Measurements from ENCODE around the gene ZNF438.

The ZNF438 gene

DNA sequence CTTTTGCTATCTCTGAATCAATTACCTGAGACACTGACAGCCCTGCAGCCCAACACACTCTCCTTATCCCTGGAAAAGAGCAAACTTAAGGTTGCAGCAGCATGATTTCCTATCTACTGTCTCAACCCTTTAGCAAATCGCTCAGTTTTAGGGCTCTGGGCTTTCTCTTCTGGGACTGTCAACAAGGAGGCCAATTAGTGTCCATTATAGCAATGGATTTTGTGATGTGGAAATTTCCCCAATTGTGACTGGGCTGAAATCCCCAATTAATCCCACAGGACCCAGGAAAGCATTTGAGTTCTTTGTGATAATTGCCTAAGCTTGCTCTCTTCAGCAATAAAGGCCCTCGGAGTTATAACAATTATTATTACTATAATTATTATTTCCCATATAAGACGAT is 197.0 kb downstream of the ZNF438 start:
- H3K4me1 ChIP-seq (ENCODE audit: control insufficient read depth, insufficient read depth, low read length, unreplicated experiment): peaks cover 6% of the 10 kb centered on the region
- H3K4me3 ChIP-seq (ENCODE audit: low read depth, low read length): no peak overlapping the region
- no peaks in the 10 kb centered on the region for H3K27me3 ChIP-seq (ENCODE audit: insufficient read depth, low read length)
- H2AFZ ChIP-seq (ENCODE audit: low read length, unreplicated experiment): no peak overlapping the region
- H3K36me3 ChIP-seq (ENCODE audit: insufficient read depth, low read length): no peaks in the 10 kb centered on the region
- H3K79me2 ChIP-seq (ENCODE audit: control insufficient read depth, insufficient read depth, low read length, unreplicated experiment): no peaks in the 10 kb centered on the region
- no peak overlapping the region for H3K27ac ChIP-seq (ENCODE audit: low read depth, low read length)

DNA sequence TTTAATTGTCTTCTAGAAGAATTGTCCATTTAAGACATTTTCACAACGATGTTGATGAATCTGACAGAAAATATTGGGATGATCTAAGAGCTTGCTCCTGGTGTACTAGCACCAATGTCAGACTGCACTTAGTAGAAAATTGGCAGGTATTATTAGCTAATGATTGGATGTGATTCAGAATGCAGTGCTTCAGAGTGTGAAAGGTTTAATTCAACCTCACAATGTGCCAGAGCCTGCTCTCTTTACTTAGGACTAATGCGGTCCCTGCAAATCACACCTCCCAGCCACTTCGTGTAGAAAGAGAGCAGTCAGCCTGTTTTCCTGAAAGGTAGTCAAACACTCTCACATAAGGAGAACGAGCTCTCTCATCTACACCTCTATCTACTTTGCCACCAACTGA is 197.5 kb downstream of the ZNF438 start:
- H3K79me2 ChIP-seq (ENCODE audit: control insufficient read depth, insufficient read depth, low read length, unreplicated experiment): no peaks in the 10 kb centered on the region
- H2AFZ ChIP-seq (ENCODE audit: low read length, unreplicated experiment): no peak overlapping the region
- H3K36me3 ChIP-seq (ENCODE audit: insufficient read depth, low read length): no peaks in the 10 kb centered on the region
- H3K27ac ChIP-seq (ENCODE audit: low read depth, low read length): no peak overlapping the region
- no peak overlapping the region for H3K4me3 ChIP-seq (ENCODE audit: low read depth, low read length)
- peaks cover 11% of the 10 kb centered on the region for H3K4me1 ChIP-seq (ENCODE audit: control insufficient read depth, insufficient read depth, low read length, unreplicated experiment)
- H3K27me3 ChIP-seq (ENCODE audit: insufficient read depth, low read length): no peaks in the 10 kb centered on the region

GRCh38 chr10:30833628-30833970 is 198.1 kb downstream of the ZNF438 start:
- H3K27me3 ChIP-seq (ENCODE audit: insufficient read depth, low read length): no peaks in the 10 kb centered on the region
- H3K4me1 ChIP-seq (ENCODE audit: control insufficient read depth, insufficient read depth, low read length, unreplicated experiment): peaks cover 12% of the 10 kb centered on the region
- H2AFZ ChIP-seq (ENCODE audit: low read length, unreplicated experiment): no peak overlapping the region
- no peak overlapping the region for H3K4me3 ChIP-seq (ENCODE audit: low read depth, low read length)
- no peak overlapping the region for H3K27ac ChIP-seq (ENCODE audit: low read depth, low read length)
- H3K36me3 ChIP-seq (ENCODE audit: insufficient read depth, low read length): no peaks in the 10 kb centered on the region
- no peaks in the 10 kb centered on the region for H3K79me2 ChIP-seq (ENCODE audit: control insufficient read depth, insufficient read depth, low read length, unreplicated experiment)

DNA sequence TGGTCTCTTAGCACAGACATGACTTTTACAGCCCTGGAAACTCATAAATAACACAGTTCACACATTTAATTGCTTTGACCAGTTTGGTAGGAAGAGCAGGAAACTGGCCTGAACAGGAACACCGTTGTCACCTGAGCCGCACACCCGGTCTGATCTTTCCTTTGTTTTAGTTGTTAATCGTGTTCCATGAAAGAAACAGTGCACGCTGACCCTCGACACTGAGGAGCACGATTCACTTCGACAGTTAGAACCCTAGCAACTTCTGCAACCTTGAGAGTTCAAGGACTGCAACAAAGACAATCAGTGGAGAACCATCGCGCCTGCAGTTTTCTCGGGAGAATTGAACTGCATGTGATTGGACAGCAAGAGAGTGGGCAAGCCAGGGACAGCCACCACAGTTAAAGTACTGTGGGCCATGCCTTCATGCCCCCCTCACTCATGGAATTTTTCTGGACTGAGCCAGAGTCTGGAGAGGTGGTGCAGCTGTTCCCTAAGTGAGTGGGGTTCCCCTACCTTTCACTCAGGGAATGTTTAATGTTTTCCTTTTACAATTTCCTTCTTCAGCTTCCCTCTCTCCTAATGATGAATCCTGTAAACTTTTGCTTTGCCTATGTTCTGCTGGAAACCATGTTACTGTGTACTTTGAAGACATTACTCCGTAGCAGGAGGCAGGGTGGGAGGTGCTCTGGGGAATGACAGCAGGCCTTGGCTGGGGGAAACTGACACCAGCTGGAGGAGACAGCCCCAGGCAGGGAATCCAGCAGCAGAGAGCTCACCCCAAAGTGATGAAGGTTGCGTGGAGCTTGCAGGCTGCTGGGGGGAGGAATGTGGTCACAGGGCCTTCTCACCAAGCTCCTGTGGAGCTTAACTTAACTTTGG is 198.7 kb downstream of the ZNF438 start:
- H3K79me2 ChIP-seq (ENCODE audit: control insufficient read depth, insufficient read depth, low read length, unreplicated experiment): no peaks in the 10 kb centered on the region
- H3K36me3 ChIP-seq (ENCODE audit: insufficient read depth, low read length): no peaks in the 10 kb centered on the region
- no peak overlapping the region for H3K4me3 ChIP-seq (ENCODE audit: low read depth, low read length)
- peaks cover 12% of the 10 kb centered on the region for H3K4me1 ChIP-seq (ENCODE audit: control insufficient read depth, insufficient read depth, low read length, unreplicated experiment)
- no peaks in the 10 kb centered on the region for H3K27me3 ChIP-seq (ENCODE audit: insufficient read depth, low read length)
- no peak overlapping the region for H2AFZ ChIP-seq (ENCODE audit: low read length, unreplicated experiment)
- no peak overlapping the region for H3K27ac ChIP-seq (ENCODE audit: low read depth, low read length)

DNA sequence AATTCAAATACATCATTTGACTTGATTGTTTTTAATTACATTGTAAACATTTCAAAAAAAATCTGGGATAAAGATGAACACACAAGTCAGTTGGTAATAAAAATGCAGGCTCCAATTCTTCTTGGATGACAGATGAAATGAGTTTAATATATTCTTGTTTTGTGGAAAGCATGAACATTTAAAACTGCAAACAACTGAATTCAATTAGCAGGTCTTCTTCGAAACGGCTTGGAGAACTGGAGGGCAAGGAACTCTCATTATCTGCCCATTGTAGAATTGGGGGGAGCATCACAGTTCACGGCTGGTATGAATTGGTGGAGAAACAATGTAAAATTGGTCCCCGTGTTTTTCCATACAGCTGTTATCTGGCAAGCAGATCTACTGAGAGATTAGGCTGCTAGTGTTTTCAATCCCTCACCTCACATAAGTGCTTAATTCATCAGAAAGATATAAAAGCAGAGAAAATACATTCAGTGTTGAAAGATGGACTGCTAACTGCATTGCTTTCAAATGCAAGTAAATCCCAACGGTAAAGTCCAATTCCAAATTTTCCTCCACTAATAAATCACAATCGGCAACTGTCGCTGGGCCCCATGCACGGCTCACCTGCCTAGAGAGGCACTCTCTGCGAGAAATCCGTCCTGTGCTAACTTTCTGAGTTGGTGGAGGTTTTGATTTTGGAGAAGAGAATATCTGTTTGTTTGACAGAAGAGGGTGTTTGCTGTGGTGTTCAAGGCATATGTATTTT is 199.5 kb downstream of the ZNF438 start:
- Histone ChIP-seq H2AFZ (ENCODE audit: low read length, unreplicated experiment) (no peak overlapping the region), H3K4me3 (ENCODE audit: low read depth, low read length) (no peak overlapping the region), H3K27me3 (ENCODE audit: insufficient read depth, low read length) (no peaks in the 10 kb centered on the region), H3K4me1 (ENCODE audit: control insufficient read depth, insufficient read depth, low read length, unreplicated experiment) (peaks cover 12% of the 10 kb centered on the region), H3K79me2 (ENCODE audit: control insufficient read depth, insufficient read depth, low read length, unreplicated experiment) (no peaks in the 10 kb centered on the region), H3K27ac (ENCODE audit: low read depth, low read length) (no peak overlapping the region), H3K36me3 (ENCODE audit: insufficient read depth, low read length) (no peaks in the 10 kb centered on the region)

DNA sequence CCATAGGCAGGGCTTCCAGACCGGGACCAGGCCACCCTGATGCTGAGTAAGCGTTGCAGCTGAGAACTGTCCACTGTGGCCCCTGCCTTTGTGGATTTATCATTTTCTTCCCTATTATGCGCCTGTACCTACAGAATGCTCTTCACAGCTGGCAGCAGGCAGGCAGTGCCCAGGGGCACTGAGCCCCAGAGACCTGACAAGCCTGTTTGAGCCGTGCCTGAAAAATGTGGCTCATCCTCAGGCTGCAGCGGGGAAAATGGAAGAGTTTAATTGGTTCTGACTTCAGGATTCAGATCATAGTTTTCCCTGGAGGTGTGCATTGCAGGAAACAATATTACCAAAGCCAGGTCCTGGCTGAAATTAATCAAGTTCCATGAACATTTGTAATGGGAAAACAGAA is 200.2 kb downstream of the ZNF438 start:
- Histone ChIP-seq H2AFZ (ENCODE audit: low read length, unreplicated experiment) (no peak overlapping the region), H3K27me3 (ENCODE audit: insufficient read depth, low read length) (no peaks in the 10 kb centered on the region), H3K4me1 (ENCODE audit: control insufficient read depth, insufficient read depth, low read length, unreplicated experiment) (peaks cover 12% of the 10 kb centered on the region), H3K27ac (ENCODE audit: low read depth, low read length) (no peak overlapping the region), H3K79me2 (ENCODE audit: control insufficient read depth, insufficient read depth, low read length, unreplicated experiment) (no peaks in the 10 kb centered on the region), H3K36me3 (ENCODE audit: insufficient read depth, low read length) (no peaks in the 10 kb centered on the region), H3K4me3 (ENCODE audit: low read depth, low read length) (no peak overlapping the region)

DNA sequence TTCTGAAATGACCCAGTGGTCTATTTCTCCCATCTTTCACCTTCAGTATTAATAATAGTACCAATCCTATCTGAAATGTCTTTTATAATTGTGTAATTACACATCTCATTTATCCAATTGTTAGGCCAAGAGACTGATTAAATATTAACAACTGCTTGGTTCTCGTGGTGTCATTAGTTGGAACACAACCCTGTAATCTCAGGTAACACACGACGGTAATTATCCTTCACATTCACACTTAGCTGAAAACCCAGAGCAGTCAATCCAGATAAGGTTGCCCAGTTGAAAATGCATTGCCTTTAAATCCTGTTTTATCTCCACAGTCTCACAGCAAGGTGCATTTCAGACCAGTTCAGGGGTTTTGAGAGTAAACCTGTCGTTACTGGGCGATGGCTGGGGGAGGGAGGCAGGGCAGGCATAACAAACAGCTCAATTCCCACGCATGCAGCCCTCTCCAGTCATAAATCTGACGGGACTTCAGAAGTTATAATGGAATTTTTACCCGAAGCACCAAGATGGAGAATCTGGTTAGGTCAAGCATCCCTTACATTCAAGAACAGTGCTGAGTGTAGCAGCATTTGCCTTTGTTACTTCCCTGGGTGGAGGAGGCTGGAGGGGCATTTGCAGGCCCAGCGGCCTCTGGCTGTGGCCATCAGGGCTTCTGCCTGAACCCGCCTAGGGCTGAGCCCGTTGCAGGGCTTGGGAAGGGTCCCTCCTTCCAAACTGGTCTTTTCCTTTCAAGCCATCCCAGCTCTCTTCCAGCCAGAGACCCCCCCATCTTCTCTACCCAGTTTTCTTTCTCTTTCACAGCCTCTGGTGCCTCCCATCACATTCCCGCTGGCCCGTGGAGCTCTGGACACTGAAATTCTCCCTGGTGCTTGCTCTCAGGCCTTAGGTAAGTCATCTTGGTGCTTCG is 201.1 kb downstream of the ZNF438 start:
- H3K4me3 ChIP-seq (ENCODE audit: low read depth, low read length): no peak overlapping the region
- peaks cover 12% of the 10 kb centered on the region for H3K4me1 ChIP-seq (ENCODE audit: control insufficient read depth, insufficient read depth, low read length, unreplicated experiment)
- no peaks in the 10 kb centered on the region for H3K79me2 ChIP-seq (ENCODE audit: control insufficient read depth, insufficient read depth, low read length, unreplicated experiment)
- no peaks in the 10 kb centered on the region for H3K36me3 ChIP-seq (ENCODE audit: insufficient read depth, low read length)
- H3K27me3 ChIP-seq (ENCODE audit: insufficient read depth, low read length): no peaks in the 10 kb centered on the region
- H3K27ac ChIP-seq (ENCODE audit: low read depth, low read length): no peak overlapping the region
- H2AFZ ChIP-seq (ENCODE audit: low read length, unreplicated experiment): no peak overlapping the region

- Histone ChIP-seq H3K79me2 (ENCODE audit: control insufficient read depth, insufficient read depth, low read length, unreplicated experiment) (no peaks in the 10 kb centered on the region), H3K4me3 (ENCODE audit: low read depth, low read length) (no peak overlapping the region), H3K27me3 (ENCODE audit: insufficient read depth, low read length) (no peaks in the 10 kb centered on the region), H3K27ac (ENCODE audit: low read depth, low read length) (no peak overlapping the region), H2AFZ (ENCODE audit: low read length, unreplicated experiment) (no peak overlapping the region), H3K36me3 (ENCODE audit: insufficient read depth, low read length) (no peaks in the 10 kb centered on the region), H3K4me1 (ENCODE audit: control insufficient read depth, insufficient read depth, low read length, unreplicated experiment) (peaks cover 12% of the 10 kb centered on the region)
Measured at GRCh38 chr10:30829901-30830300, 201.8 kb downstream of the ZNF438 start.

GRCh38 chr10:30828680-30829079 is 203.0 kb downstream of the ZNF438 start:
- no peaks in the 10 kb centered on the region for H3K27me3 ChIP-seq (ENCODE audit: insufficient read depth, low read length)
- no peak overlapping the region for H2AFZ ChIP-seq (ENCODE audit: low read length, unreplicated experiment)
- H3K4me1 ChIP-seq (ENCODE audit: control insufficient read depth, insufficient read depth, low read length, unreplicated experiment): peaks cover 12% of the 10 kb centered on the region
- no peak overlapping the region for H3K4me3 ChIP-seq (ENCODE audit: low read depth, low read length)
- H3K27ac ChIP-seq (ENCODE audit: low read depth, low read length): no peak overlapping the region
- H3K36me3 ChIP-seq (ENCODE audit: insufficient read depth, low read length): no peaks in the 10 kb centered on the region
- H3K79me2 ChIP-seq (ENCODE audit: control insufficient read depth, insufficient read depth, low read length, unreplicated experiment): no peaks in the 10 kb centered on the region

DNA sequence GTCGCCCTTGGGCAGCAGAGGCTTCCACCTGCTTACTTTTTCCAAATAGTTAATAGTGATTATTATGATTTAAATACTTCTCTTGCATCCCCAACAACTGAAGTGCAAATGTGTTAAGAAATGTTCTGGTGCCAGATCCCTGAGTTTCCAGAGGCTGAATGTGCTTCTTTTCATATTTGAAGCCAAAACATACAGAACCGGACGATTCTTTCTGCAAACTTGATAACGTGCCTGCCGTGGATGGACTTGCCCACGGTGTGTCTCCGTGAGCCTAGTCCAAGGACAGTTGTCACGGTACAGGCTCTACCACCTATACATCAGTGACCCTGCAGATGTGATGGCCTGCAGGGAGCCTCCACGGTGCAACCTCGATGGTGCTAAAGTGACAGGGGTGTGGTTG is 203.5 kb downstream of the ZNF438 start:
- H3K79me2 ChIP-seq (ENCODE audit: control insufficient read depth, insufficient read depth, low read length, unreplicated experiment): no peaks in the 10 kb centered on the region

More for the DNA sequence above, 203.5 kb downstream of the ZNF438 start:
- H3K27ac ChIP-seq (ENCODE audit: low read depth, low read length): no peak overlapping the region
- no peak overlapping the region for H2AFZ ChIP-seq (ENCODE audit: low read length, unreplicated experiment)
- no peaks in the 10 kb centered on the region for H3K27me3 ChIP-seq (ENCODE audit: insufficient read depth, low read length)
- no peaks in the 10 kb centered on the region for H3K36me3 ChIP-seq (ENCODE audit: insufficient read depth, low read length)
- H3K4me3 ChIP-seq (ENCODE audit: low read depth, low read length): no peak overlapping the region
- H3K4me1 ChIP-seq (ENCODE audit: control insufficient read depth, insufficient read depth, low read length, unreplicated experiment): peaks cover 12% of the 10 kb centered on the region
